NB4 (cell line): ENCODE data around the gene CPT1C.

ENCODE experiments used
- CTCF ChIP-seq: IDR thresholded peaks from one replicate; pipeline ENCODE4 v1.5.1; 2012; ENCODE audit warnings: low read depth, low read length
- MAX ChIP-seq: IDR thresholded peaks from 2 replicates; pipeline ENCODE4 v1.6.1; 2011; ENCODE audit warnings: low read depth, low read length
- MYC ChIP-seq: IDR thresholded peaks from 2 replicates; pipeline ENCODE4 v1.6.1; 2011; ENCODE audit warnings: low read depth, low read length
- POLR2A ChIP-seq: IDR thresholded peaks from 2 replicates; pipeline ENCODE4 v1.6.1; 2011; ENCODE audit warnings: mild to moderate bottlenecking; ENCODE audit not compliant: insufficient read length; ENCODE audit errors: extremely low read depth

- TF ChIP-seq POLR2A = no peak
- no peak for TF ChIP-seq CTCF
- TF ChIP-seq MAX = no peak
- no peak for TF ChIP-seq MYC
Observed at GRCh38 chr19:49685845-49686332, 5.0 kb upstream of the CPT1C start.
